Measurements from ENCODE around the gene MBTD1.

DNA sequence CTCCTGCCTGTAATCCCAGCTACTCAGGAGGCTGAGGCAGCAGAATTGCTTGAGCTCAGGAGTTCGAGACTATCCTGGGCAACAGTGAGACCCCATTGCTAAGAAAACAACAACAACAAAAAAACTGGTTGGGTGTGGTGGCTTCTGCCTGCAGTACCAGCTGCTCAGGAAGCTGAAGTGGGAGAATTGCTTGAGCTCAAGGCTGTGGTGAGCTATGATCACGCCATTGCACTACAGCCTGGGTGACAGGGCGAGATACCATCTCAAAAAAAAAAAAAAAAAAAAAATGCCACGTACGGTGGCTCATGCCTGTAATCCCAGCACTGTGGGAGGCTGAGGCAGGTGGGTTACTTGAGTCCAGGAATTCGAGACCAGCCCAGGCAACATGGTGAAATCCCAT is 59.6 kb downstream of the MBTD1 start:
- TF ChIP-seq CTCF (IDR thresholded peaks at IDR 0.05) (no peak), EP300 (IDR thresholded peaks at IDR 0.05) (no peak), POLR2AphosphoS5 (IDR thresholded peaks at IDR 0.05) (no peak), POLR2A (IDR thresholded peaks at IDR 0.05) (no peak)

Measured in upper lobe of left lung (tissue), 4 donors.